Peyer's patch (tissue), 4 donors: ENCODE results near the gene TOP1.

Experiments
- CTCF ChIP-seq, 6 experiments: fragments of 450-650 bp in 4 of 6; fragments of 200-600 bp in 2 of 6; sonication (generic) in 1 of 6; IDR thresholded peaks; one replicate each; pipeline ENCODE4 v1.5.1; 2017 to 2019; ENCODE audit warnings: antibody characterized with exemption in 6 of 6, mild to moderate bottlenecking in 3 of 6, moderate library complexity in 1 of 6
- POLR2A ChIP-seq, 2 donors: fragments of 450-650 bp; IDR thresholded peaks; one replicate each; pipeline ENCODE4 v1.5.1; 2017; ENCODE audit warnings: antibody characterized with exemption in 2 of 2, mild to moderate bottlenecking in 2 of 2, moderate library complexity in 2 of 2

GRCh38 chr20:41141153-41141815 is 112.7 kb downstream of the TOP1 start:
- TF ChIP-seq CTCF (IDR thresholded peaks at IDR 0.05) (no peak), POLR2A (IDR thresholded peaks at IDR 0.05) (no peak)
